GM19351 (cell line): ENCODE results near the gene KIF2A.

Experiments used
- ATAC-seq: cut with Tn5 transposase; IDR thresholded peaks from one replicate; pipeline ENCODE4 v1.9.1; 2021; ENCODE audit warnings: mild to moderate bottlenecking, moderate library complexity; ENCODE audit not compliant: unreplicated experiment

KIF2A gene

DNA sequence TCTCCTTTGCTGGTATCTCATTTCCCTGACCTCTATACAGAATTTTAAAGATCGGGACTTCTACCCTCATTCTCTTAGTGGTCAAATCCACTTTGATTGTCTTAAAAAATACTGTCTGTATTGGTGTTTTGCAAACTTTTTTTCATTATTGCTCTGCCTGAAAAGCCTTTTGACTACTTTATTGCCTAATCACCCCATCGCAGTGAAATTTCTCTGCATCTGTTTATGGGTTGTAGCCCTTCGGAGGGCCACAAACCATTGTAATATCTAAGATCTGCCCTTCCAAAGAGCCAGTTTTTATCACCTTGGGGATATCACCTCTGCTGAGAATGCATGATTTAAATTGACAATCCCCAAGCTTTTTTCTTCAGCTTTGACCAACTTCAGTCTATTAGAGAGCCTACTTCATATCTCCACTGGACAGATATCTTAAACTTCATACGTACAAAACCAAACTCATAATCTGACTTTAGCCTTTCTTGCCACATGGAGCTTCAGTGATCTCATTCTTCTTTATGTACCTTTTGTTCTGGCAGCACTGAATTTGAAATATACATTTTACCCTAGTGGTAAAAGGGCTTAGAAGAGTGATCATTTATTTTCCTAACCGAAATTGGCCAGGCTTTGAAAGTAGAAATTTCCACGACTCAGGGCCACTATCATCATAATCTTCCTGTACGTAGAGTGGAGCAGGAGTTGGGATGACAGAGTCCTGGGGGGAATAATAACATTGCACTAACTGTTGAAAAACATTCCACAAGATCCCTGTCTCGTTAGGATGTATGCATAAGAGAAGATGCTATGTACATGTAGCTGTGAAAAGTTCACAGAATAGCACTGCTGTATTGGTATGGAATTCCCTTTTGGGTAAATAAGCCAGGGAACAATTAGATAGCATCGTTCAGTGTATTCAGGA, 21.4 kb downstream of the KIF2A start:
- ATAC-seq = no peak

DNA sequence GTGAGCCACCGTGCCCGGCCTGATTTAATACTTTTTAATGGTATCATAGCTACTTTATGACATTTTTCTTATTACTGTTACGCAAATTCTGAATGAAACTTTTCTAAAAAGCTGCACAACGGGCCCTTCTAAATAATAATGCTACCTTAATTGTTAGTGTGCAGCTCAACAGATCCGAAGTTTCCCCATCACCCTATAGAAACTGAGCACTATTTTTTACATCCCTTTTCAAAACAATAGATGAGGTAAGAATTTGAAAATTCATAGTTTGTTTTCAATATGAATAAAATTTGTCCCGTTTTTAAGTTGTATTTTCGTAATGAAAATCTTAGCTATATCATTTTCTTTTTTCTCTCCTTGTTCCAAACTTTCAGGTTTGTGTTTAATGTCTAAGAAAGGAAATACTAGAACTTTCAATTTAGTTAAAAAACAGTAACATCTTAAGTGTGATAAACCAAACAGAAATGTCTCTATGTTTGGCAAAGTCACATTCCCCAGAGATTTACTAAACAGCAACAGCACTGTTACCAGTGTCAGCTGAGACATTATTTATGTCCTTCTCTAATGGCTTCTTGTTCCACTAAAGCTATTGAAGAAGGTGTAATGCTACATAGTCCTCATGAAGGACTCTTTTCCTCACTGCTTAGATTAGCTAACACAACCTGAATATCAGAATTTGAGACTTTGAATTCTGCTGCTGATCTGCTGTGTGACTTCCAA, 22.9 kb downstream of the KIF2A start:
- no peak for ATAC-seq

DNA sequence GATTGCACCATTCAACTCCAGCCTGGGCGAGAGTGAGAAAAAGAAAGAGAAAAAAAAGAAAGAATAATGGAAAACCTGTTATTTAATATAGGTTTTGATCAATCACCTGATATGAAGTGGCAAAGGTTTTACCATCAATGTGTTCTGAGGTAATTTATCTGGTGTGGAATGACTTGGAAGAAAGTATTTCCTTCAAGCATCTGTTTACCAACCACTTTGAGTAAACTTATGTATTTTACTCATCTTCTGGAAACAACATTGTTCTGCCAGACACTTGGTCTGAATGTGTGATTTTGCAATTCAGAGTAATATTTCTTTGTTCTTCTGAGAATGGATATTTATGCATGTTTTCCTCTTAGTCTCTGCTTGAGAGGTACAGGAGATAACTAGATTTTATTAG, 24.3 kb downstream of the KIF2A start:
- no peak for ATAC-seq

DNA sequence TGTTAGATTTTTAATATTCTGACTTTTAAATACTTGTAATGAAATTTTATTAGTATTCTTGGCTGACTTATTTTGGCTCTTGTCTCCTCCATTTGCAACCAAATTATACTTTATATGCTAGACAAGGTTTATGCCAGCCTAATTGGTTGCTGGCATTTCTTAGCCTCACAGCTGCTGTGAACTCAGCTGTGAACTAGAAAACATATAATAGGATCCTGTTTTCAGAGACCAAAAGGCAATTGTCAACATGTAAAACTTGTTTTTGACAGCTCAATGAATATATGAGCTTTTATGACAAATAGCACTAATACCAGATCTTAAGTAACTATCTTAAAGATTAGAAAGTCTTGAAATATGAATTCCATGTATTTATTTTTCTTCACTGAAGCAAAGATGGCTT, 25.9 kb downstream of the KIF2A start:
- no peak for ATAC-seq

DNA sequence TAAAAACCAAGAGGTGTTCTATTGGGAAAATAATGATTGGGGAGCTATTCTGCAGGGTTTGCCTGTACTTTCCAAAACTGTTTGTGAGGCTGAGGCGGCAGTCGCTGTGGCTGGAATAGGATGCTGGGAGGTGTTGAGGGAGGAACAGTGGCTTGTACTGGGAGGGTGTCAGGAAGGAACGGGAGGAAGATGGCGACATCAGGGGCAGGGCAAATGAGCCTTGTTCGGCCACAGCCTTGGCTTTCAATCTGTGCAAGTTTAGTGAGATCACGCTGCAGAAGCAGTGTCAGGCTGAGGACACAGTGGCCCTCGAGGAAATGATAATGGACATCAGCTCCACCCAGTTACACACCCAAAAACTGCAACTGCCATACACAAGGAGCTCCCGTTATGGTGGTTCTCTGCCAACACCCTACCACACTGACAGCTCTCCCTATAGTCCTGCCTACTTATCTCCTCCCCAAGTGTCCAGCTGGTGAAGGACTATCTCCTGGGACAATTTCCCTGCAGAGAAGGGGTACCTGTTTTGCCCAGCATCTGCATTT, 27.3 kb downstream of the KIF2A start:
- ATAC-seq = no peak

GRCh38 chr5:62334082-62334481, 28.1 kb downstream of the KIF2A start:
- no peak for ATAC-seq

DNA sequence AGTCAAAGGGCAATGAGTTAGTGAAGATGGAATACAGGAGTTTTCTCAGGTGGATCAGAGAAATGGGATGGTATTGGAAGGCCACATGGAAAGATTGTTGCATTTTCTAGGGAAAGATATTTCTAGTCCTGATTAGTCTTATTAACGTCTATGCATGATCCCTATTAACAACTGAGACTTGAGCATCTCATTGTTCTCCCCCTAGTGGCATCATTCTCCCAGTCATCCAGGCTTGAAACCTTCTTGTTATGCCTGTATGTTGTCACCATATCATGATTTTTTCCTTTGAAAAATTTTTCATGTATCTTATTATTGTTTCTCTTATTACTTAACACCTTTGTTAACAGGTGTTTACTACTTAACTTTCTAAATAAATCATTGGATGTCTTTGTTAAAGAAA, 34.4 kb downstream of the KIF2A start:
- ATAC-seq = peak; percentile 38

DNA sequence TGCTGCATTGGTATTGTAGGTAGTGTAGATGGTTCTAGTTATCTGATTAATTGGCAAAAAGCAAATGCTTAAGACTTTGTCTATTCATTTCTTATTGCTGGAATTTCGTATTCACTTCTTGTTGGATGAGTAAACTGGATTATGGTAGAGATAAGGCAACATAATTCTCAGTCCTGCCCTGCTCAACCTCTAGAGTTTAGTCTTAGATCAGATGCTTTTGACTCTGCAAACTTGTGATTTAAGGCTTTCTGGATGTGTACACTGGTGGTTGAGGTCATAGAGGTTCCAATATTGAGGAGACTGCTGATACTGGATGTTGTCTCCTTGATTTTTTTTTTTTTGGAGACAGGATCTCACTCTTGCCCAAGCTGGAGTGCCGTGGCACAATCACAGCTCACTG, 35.0 kb downstream of the KIF2A start:
- no peak for ATAC-seq

DNA sequence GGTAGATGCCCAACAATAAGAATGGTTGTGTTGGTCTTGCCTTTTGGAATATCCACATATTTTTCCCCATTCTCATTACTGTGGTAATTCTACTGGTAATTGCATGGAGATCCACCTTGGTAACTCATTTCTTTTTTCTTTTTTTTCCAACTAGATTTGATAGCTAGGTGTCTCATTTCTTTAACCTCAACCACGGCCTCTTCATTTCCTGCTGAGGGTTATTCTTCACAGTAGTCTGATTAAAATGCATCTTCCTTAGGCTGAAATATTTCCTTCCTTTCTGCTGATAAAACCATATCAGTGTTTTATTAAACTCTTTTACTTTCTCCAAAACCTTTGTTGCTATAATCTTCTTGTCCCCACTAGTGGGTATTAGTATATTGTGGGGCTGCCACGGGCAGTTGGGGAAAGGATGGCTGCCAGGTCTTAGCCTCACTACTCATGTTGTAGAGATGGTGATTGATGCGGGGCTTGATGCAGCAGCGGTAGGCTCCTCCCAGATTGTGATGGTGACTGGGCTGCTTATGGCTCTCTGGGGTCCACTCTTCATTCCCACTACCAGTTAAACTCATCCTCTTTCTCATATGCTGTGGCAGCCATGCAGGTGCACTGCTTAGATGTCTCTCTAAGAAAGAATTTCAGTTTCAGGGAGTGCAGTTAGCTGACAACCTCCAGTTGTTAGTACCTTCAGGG, 35.9 kb downstream of the KIF2A start:
- ATAC-seq = peak; percentile 61

DNA sequence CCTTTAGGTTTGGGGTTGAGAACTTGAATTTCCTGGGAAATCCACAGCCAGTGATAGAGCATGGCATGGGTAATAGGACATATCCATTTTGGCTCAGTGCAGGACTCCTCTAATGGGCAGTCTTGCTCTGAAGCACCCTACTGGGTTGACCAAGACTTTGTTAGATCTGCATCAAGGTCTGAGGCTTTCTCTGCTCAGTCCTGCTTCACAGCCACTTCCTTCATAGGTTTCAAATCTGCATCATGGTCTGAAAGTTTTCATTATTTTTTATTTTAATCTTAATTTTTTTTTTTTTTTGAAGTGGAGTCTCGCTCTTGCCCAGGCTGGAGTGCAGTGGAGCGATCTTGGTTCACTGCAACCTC, 36.5 kb downstream of the KIF2A start:
- ATAC-seq = peak; percentile 54

GRCh38 chr5:62343428-62343827, 37.4 kb downstream of the KIF2A start:
- ATAC-seq = no peak

DNA sequence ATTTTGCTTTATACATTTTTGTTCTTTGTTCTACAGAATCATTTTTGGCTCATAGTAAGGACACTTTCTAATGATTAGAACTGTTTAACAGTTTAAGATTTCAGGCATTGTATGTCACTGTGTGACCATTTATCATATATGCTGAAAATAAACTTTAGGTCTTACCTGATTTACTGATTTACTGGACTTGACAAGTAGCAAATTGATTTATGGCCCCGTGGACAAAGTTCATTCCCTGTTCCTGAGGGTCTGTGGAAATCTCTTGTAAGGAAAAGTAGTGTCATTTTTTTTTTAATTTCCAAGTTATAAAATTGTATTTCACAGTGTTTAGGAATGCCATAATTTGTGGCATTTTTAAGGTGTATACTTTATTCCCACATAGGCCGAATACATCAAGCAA, 40.7 kb downstream of the KIF2A start:
- no peak for ATAC-seq

- no peak for ATAC-seq
Observed at GRCh38 chr5:62347928-62348327, 41.9 kb downstream of the KIF2A start.

DNA sequence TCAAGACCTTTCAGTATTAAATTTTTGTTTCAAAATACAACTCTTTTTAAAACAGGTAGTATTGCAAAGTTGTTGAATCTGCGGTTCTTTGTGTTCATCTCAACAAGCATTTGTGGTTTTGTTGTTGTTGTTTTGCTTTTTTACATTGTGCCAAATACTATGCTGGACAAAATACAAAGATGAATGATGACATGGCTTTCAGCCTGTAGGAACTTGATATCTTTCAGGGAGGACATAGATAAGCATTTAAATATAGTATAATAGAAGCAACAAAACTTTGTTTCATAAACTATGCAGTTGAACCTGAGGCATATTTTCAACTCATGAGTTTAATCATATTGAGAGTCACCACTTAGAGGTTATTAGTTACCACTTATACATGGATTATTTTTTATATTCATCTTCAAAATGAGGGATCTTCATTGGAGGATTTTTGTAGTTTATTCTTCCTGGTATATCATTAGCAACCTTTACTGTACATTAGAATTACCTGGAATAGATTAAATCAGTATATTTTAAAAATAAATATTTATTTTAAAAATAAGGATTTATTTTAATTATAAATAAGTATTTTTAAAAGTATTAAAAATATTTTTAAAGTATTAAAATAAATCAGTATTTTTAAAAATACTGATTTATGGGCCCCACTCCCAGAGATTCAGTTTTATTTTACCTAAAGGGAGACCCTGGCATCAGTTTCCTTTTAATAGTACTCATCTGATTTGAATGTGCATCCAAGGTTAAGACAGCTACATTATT, 42.9 kb downstream of the KIF2A start:
- no peak for ATAC-seq

DNA sequence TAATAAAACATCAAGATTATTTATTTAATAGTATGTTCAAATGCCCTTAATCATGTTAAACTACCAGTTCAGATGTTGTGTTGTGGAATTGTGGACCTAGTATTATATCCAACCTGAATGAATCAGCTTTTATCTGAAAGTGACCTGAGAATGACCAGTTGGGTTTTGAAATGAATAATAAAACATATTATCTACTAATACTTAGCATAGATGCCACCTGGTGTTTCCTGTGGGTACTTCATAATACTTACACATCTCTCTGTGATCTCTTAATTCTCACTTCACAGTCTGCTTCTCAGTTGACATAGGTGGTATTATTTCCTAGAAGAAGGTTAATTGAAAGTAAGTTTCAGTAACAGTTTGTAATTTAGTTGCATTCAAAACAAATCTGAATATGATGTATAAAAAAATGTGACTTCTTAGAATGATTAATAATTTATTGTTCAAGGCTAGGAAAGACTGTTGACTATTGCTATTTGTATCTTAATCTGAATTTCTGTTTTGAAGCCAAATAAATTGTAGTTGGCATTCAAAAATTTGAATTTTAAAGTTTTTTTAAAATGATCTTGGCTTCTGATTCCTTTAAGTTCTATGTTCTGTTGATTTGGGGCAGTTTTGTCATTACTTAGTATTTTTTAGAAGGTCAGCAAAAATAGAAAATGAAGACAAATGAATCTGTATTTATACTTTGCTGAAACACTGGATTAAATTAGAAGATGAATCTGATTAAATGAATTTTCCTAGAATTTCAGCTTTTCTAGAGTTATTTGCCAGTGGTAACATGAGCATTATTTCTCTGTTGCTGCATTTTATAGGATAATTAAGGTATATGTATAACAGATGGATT, 48.2 kb downstream of the KIF2A start:
- peak; percentile 96 for ATAC-seq

DNA sequence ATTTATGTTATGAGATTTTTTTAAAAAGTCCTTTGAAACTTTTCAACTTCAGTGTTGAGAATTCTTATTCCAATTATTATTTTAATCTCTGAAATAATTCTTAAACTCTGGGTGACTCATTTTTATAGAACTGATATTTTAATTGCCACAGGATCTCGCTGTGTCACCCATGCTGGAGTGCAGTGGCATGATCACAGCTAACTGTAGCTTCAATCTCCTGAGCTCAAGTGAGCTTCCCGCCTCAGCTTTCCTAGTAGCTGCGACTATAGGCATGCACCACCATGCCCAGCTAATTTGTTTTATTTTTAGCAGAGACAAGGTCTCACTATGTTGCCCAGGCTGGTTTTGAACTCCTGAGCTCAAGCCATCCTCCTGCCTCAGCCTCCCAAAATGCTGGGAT, 56.7 kb downstream of the KIF2A start:
- ATAC-seq = no peak

- ATAC-seq = no peak
Observed at GRCh38 chr5:62369039-62369438, 63.0 kb downstream of the KIF2A start.

GRCh38 chr5:62371409-62371808, 65.4 kb downstream of the KIF2A start:
- ATAC-seq = no peak

- no peak for ATAC-seq
Observed at GRCh38 chr5:62372600-62372999, 66.6 kb downstream of the KIF2A start.

GRCh38 chr5:62373382-62373781, 67.4 kb downstream of the KIF2A start:
- ATAC-seq = no peak
